ENCODE measurements around the gene SLX9.

DNA sequence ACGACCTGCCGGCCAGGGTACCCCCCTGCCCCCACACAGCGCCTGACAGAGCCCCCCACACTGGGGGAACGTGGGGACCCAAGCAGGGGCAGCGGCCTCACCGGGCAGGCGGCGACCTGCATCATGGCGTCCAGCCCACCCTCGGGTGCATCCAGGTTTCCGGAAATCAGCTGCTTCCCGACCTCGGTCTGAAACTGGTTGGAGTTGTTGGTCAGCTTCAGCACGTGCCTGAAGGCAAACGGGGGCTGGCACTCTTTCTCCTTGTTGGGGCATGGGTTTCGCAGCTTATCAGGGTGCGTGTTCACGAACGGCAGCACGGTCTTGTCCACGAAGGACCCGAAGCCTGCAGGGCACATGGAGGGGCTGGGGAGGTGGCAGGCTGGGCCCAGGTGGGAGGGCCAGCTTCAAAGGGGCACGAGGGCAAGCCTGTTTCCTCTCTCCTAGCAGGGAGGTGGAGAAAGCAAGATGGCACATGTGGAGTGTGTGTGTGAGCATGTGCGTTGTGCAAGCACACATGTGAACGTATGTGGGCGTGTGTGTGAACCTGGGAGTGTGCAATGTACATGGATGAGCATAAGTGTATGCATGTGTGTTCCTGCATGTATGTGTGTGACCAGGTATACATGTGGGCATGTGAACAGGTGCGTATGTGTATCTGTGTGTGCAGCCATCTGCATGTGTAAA lies 38.3 kb upstream of the SLX9 start:
- TF ChIP-seq, protein P1, sequence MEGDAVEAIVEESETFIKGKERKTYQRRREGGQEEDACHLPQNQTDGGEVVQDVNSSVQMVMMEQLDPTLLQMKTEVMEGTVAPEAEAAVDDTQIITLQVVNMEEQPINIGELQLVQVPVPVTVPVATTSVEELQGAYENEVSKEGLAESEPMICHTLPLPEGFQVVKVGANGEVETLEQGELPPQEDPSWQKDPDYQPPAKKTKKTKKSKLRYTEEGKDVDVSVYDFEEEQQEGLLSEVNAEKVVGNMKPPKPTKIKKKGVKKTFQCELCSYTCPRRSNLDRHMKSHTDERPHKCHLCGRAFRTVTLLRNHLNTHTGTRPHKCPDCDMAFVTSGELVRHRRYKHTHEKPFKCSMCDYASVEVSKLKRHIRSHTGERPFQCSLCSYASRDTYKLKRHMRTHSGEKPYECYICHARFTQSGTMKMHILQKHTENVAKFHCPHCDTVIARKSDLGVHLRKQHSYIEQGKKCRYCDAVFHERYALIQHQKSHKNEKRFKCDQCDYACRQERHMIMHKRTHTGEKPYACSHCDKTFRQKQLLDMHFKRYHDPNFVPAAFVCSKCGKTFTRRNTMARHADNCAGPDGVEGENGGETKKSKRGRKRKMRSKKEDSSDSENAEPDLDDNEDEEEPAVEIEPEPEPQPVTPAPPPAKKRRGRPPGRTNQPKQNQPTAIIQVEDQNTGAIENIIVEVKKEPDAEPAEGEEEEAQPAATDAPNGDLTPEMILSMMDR (conservative IDR thresholded peaks at IDR 0.05 in 1 of 2, IDR thresholded peaks at IDR 0.05 in 1 of 2; ENCODE audit: extremely low read depth in 1 of 2, insufficient read depth in 1 of 2, low read depth in 1 of 2, low read length in 2 of 2) = no peak
- TF ChIP-seq EZH2 (IDR thresholded peaks at IDR 0.05; ENCODE audit: borderline replicate concordance, low read length) = no peak
